Ascending aorta (tissue), 2 donors: ENCODE measurements around the gene BRD7. TPM values are rescaled to one million over a fixed set of nuclear protein-coding genes. Genes with fewer than 3 reads are reported as not detected.

Source experiments
- DNase-seq, 2 donors: peaks; one replicate each; pipeline ENCODE4 v3.0.0-alpha.2; 2019; ENCODE audit warnings: low spot score in 2 of 2
- H3K27ac ChIP-seq, 2 donors: fragments of 200-600 bp; sonication (generic); one replicate each; pipeline ENCODE4 v1.5.1; 2016 to 2017; ENCODE audit warnings: mild to moderate bottlenecking in 1 of 2
- H3K27me3 ChIP-seq: fragments of 200-600 bp; sonication (generic); one replicate; pipeline ENCODE4 v1.5.1; 2017
- H3K36me3 ChIP-seq, 2 donors: fragments of 200-600 bp; sonication (generic); one replicate each; pipeline ENCODE4 v1.5.1; 2016
- H3K4me1 ChIP-seq, 2 donors: fragments of 200-600 bp; sonication (generic); one replicate each; pipeline ENCODE4 v1.5.1; 2016 to 2017; ENCODE audit warnings: mild to moderate bottlenecking in 1 of 2
- H3K4me3 ChIP-seq, 2 donors: fragments of 200-600 bp; sonication (generic); one replicate each; pipeline ENCODE4 v1.5.1; 2016 to 2017; ENCODE audit warnings: mild to moderate bottlenecking in 1 of 2
- H3K9me3 ChIP-seq, 2 donors: fragments of 200-600 bp; sonication (generic); one replicate each; pipeline ENCODE4 v1.5.1; 2016
- intact Hi-C: fragments of 100-400 bp; cut with DNase I; formaldehyde crosslinking; loops from one replicate; pipeline ENCODE4 v1.15.1; 2023
- total RNA-seq: library from RNA; depleted of rRNA; stranded (reverse); fragments of >200 nt; gene quantifications from one replicate; pipeline ENCODE4 v1.1.0, GENCODE V29; 2016
- TF ChIP-seq, protein P1 (sequence below), 3 experiments: fragments of 200-600 bp in 2 of 3; fragments of 450-650 bp in 1 of 3; sonication (generic) in 2 of 3; IDR thresholded peaks; one replicate each; pipeline ENCODE4 v1.5.1; 2016 to 2019; ENCODE audit warnings: antibody characterized with exemption in 3 of 3, mild to moderate bottlenecking in 1 of 3, moderate library complexity in 1 of 3

BRD7 gene
- total RNA-seq, 1 donor from 2014 or later, result 17.7 TPM

DNA sequence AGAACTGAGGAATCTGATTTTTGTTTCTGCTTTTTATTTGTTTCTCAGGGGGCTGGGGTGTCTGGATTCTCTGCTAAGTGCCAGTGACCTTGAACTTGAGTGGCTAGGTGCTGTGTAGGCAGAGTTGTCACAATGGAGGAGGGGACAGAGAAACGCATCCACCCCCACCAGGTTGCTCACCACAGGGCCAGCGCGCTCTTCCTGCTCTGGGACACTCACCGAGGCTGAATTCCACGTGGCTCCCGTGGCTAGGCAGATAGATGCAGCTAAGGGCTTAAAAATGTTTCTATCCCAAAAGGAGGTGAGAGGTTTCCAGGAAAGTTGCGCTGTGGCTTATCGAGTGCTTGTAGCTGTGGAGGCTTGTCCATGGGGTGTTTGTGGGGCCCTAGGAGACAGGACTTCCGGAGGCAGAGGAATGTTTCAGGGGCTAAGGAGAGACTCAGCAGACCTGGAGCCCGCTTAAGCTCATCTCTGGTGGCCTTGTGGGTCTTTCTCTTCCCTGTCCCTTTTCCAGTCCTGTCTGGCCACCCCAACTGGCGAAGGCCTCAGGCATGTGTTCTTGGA lies 65.7 kb downstream of the BRD7 start:
- H3K9me3 ChIP-seq, result no peaks in the 10 kb centered on the region
- peaks cover 0 to 5% of the 10 kb centered on the region in 2 donors for H3K36me3 ChIP-seq
- H3K4me1 ChIP-seq, result no peaks in the 10 kb centered on the region
- TF ChIP-seq, protein P1, sequence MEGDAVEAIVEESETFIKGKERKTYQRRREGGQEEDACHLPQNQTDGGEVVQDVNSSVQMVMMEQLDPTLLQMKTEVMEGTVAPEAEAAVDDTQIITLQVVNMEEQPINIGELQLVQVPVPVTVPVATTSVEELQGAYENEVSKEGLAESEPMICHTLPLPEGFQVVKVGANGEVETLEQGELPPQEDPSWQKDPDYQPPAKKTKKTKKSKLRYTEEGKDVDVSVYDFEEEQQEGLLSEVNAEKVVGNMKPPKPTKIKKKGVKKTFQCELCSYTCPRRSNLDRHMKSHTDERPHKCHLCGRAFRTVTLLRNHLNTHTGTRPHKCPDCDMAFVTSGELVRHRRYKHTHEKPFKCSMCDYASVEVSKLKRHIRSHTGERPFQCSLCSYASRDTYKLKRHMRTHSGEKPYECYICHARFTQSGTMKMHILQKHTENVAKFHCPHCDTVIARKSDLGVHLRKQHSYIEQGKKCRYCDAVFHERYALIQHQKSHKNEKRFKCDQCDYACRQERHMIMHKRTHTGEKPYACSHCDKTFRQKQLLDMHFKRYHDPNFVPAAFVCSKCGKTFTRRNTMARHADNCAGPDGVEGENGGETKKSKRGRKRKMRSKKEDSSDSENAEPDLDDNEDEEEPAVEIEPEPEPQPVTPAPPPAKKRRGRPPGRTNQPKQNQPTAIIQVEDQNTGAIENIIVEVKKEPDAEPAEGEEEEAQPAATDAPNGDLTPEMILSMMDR (IDR thresholded peaks at IDR 0.05), result no peak
- H3K27me3 ChIP-seq, result no peaks in the 10 kb centered on the region
- no peak overlapping the region for H3K27ac ChIP-seq
- no peak overlapping the region for H3K4me3 ChIP-seq
- intact Hi-C loops, result no loop called here
- peak in 1 of 2 donors; percentile 60 for DNase-seq

DNA sequence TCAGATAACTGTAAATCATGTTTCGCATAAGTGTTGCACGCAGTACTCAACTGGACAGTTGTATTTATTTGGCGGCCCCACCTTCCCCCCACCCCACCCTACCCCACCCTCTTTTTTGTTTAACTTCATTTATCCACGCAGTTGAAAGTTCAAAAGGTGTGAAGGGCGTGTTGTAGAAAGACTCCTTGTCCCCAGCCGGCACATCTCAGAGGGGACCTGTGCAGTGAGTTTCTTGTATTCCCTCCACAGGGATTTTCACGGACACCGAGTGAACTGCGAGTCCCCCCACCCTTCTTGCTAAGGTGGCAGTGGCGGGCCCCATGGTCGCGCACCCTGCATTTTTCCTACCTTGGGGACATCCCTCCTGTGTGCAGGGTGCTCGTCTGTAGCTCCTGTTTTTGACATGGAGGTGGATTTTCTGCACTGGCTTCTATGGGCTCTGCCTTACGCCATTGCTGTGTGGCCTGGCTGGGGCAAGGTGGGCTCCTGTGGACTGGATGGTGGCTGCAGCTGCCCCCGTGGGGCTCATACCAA lies 66.2 kb downstream of the BRD7 start:
- H3K36me3 ChIP-seq, result peaks cover 0 to 5% of the 10 kb centered on the region in 2 donors
- no peaks in the 10 kb centered on the region for H3K4me1 ChIP-seq
- H3K9me3 ChIP-seq, result no peaks in the 10 kb centered on the region
- TF ChIP-seq, protein P1 (IDR thresholded peaks at IDR 0.05), result no peak
- no peak overlapping the region for H3K4me3 ChIP-seq
- H3K27me3 ChIP-seq, result no peaks in the 10 kb centered on the region
- no peak overlapping the region for H3K27ac ChIP-seq
- DNase-seq, result peak in 1 of 2 donors; percentile 52
- intact Hi-C loops, result no loop called here

DNA sequence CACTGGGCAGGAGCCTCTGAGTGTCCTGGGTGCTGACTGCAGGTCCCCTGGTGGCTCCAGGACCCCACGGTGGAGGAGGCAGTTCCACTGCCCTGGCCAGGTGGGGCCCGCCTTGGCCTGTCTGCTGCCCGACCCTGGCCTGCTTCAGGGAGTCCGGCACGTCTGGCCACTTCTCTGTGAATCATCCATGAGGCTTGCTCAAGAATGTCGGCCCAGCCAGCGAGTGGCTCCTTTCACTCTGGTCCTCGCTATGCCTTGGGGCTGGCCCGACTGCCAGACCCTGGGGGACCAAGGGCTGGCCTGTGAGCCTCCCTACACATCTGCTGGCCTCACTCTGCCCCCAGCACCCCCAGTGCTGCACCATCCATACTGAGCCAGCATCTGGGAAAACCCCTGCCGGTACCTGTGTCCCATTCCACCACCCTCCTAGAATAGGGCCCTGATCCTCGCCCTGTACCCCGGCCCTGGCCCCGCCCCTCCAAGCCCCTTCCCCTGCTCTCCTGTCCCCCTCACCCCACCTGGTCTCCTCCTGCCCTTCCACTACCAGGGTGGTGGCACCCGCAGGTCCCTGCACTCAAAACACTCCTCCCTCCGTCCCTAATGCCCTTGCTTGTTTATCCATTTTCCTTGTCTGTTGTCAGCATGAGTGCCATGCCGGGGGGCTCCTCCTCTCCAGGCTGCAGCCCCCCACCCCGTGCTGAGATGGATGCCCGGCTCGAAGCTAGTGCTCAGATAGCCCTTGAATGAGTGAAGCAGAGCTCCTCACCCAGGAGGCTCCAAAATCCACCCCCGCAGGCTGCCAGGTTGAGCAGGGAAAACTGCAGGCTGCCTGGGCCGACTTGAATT lies 66.9 kb downstream of the BRD7 start:
- no peaks in the 10 kb centered on the region for H3K27me3 ChIP-seq
- H3K4me3 ChIP-seq, result no peak overlapping the region
- no peaks in the 10 kb centered on the region for H3K9me3 ChIP-seq
- intact Hi-C loops, result no loop called here
- H3K4me1 ChIP-seq, result no peaks in the 10 kb centered on the region
- TF ChIP-seq, protein P1 (IDR thresholded peaks at IDR 0.05), result no peak
- peaks cover 0 to 5% of the 10 kb centered on the region in 2 donors for H3K36me3 ChIP-seq
- peak in 1 of 2 donors; percentile 70 for DNase-seq
- no peak overlapping the region for H3K27ac ChIP-seq

DNA sequence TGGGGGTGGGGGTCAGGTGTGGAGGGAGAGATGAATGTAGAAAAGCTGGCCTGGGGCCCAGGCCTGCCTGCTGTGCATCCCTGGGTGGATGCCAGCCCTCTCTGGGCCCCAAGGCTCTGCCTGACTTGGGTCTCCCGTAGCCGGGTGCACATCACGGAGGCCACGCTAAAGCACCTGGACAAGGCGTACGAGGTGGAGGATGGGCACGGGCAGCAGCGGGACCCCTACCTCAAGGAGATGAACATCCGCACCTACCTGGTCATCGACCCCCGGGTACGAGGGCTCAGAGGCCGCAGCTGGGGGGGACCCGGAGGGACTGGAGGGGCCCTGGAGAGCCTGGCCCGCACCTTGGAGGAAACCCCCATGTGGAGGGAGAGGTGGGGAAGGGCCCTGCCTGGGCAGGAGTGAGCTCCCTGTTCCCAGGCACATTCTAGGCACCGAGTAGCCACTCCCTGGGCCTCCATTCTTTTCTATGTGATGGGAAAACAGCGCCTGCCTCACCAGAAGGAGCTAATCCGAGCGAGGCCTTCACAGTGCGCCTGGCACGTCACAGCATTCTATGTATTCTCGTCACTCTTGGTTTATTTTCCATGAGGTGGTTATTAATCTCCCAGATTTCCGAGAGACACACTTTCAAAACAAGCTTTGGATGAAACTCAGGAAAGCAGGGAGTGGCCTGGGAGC lies 67.7 kb downstream of the BRD7 start:
- no peaks in the 10 kb centered on the region for H3K27me3 ChIP-seq
- no peak overlapping the region for H3K4me3 ChIP-seq
- peaks cover 0 to 5% of the 10 kb centered on the region in 2 donors for H3K36me3 ChIP-seq
- TF ChIP-seq, protein P1 (IDR thresholded peaks at IDR 0.05), result no peak
- H3K9me3 ChIP-seq, result no peaks in the 10 kb centered on the region
- peak in 1 of 2 donors; percentile 55 for DNase-seq
- no peak overlapping the region for H3K27ac ChIP-seq
- intact Hi-C loops, result no loop called here
- H3K4me1 ChIP-seq, result no peaks in the 10 kb centered on the region

DNA sequence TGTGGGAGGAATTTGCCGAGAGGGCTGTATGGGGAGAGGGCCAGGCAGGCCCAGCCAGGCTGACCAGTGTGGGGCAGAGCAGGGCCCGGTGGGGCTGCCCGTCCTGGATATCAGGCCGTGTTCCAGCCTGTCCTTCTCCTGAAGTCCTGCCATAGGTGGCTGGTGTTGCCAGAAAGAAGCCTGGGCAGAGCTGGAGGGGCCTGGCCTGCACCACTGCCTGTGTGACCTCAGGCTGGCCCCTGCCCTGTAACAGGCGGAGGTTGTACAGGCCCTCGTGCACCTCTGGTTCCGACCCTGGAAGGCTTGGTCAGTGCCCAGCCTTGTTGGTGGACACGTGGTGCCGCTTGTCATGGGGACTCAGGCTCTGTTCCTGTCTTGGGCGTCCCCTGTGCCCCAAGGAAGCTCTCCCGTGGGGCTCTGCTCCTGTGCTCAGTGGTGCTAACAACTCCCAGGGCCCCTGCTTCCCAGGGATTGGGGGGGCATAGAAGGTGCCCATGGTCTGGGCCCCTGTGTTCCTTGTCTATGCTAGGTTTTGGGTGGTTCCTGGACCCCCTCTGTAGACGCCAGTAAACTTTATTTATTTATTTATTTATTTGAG lies 69.2 kb downstream of the BRD7 start:
- Histone ChIP-seq H3K27me3 (no peaks in the 10 kb centered on the region), H3K9me3 (no peaks in the 10 kb centered on the region), H3K27ac (no peak overlapping the region), H3K4me3 (no peak overlapping the region), H3K36me3 (no peaks in the 10 kb centered on the region), H3K4me1 (no peaks in the 10 kb centered on the region)
- DNase-seq, result no peak
- intact Hi-C loops, result no loop called here
- TF ChIP-seq, protein P1 (IDR thresholded peaks at IDR 0.05), result no peak
